Small intestine (tissue), 7 donors: ENCODE measurements around the gene AKT1S1. TPM values are rescaled to one million over a fixed set of nuclear protein-coding genes. Genes with fewer than 3 reads are reported as not detected.

Source experiments
- DNase-seq, 2 donors: peaks; one replicate each; pipeline versions ENCODE4 v3.0.0 to v3.0.0-alpha.2; 2013
- FAIRE-seq: peaks from 2 replicates; lab custom pipeline; 2012; peaks lifted over from hg19 to GRCh38; lab: Jason Lieb, UNC
- H3K27ac ChIP-seq, 3 donors: one replicate each; pipeline ENCODE4 v1.5.1; 2013; ENCODE audit warnings: low read length in 2 of 3, mild to moderate bottlenecking in 2 of 3, control low read depth in 1 of 3, inconsistent platforms in 1 of 3, low read depth in 1 of 3, moderate library complexity in 1 of 3
- H3K27me3 ChIP-seq, 3 donors: one replicate each; pipeline ENCODE4 v1.6.1; 2013; ENCODE audit warnings: low read length in 3 of 3, inconsistent platforms in 1 of 3; ENCODE audit not compliant: control insufficient read depth in 3 of 3, insufficient read depth in 3 of 3
- H3K36me3 ChIP-seq, 3 donors: one replicate each; pipeline ENCODE4 v1.6.1; 2013; ENCODE audit warnings: low read length in 3 of 3, inconsistent platforms in 1 of 3, low read depth in 1 of 3, mild to moderate bottlenecking in 1 of 3, moderate library complexity in 1 of 3; ENCODE audit not compliant: control insufficient read depth in 3 of 3, insufficient read depth in 2 of 3
- H3K4me1 ChIP-seq, 3 donors: one replicate each; pipeline ENCODE4 v1.6.1; 2013; ENCODE audit warnings: low read length in 2 of 3, inconsistent platforms in 1 of 3, low read depth in 1 of 3, mild to moderate bottlenecking in 1 of 3, moderate library complexity in 1 of 3; ENCODE audit not compliant: control insufficient read depth in 3 of 3, insufficient read depth in 2 of 3
- H3K4me3 ChIP-seq, 3 donors: one replicate each; pipeline ENCODE4 v1.5.1; 2013; ENCODE audit warnings: low read length in 3 of 3, control low read depth in 1 of 3, inconsistent platforms in 1 of 3, low read depth in 1 of 3, mild to moderate bottlenecking in 1 of 3, moderate library complexity in 1 of 3
- H3K9me3 ChIP-seq, 2 donors: one replicate each; pipeline ENCODE4 v1.6.1; 2013; ENCODE audit warnings: low read depth in 1 of 2, low read length in 1 of 2; ENCODE audit not compliant: control insufficient read depth in 2 of 2, insufficient read depth in 1 of 2
- WGBS, 3 donors: extraction: QIAGEN DNeasy Blood & Tissue Kit; methylation state at CpG; one replicate each; pipeline ENCODE4 v1.1.7; 2013; 5-methylcytosine and 5-hydroxymethylcytosine counted together
- polyA plus RNA-seq, 4 donors: library from polyadenylated mRNA; stranded (reverse) in 3 of 4; unstranded in 1 of 4; fragments of 200-250 nt in 3 of 4; fragments of 120-200 nt in 1 of 4; gene quantifications; one replicate each; pipeline versions ENCODE4 v1.2.1 to v1.2.3, GENCODE V29; 2013
- donor health status: healthy with polysubstance abuse.
- donor health status: control.
- donor health status: control.
- donor health status: Bipolar disorder and iron deficiency.
- donor health status: healthy.

The AKT1S1 gene
- polyA plus RNA-seq, 4 donors: 30.6 to 54.9 (median 37.5) TPM

- no peak overlapping the region for H3K4me3 ChIP-seq
- H3K27ac ChIP-seq: no peak overlapping the region
- WGBS, 3 donors: 91 to 92% (median 91%) methylated on average over 25 to 26 of the region's 26 CpGs
- H3K36me3 ChIP-seq: peaks cover 7 to 88% (median 18%) of the 10 kb centered on the region in 3 donors
- no peaks in the 10 kb centered on the region for H3K9me3 ChIP-seq
- H3K4me1 ChIP-seq: peaks cover 0 to 19% (median 0%) of the 10 kb centered on the region in 3 donors
- FAIRE-seq (no peak), DNase-seq (no peak)
- no peaks in the 10 kb centered on the region for H3K27me3 ChIP-seq
Observed at GRCh38 chr19:49857061-49857837, 19.9 kb downstream of the AKT1S1 start.

GRCh38 chr19:49856574-49857021, 20.6 kb downstream of the AKT1S1 start:
- FAIRE-seq (no peak), DNase-seq (no peak)
- peaks cover 0 to 23% (median 0%) of the 10 kb centered on the region in 3 donors for H3K4me1 ChIP-seq
- no peak overlapping the region for H3K27ac ChIP-seq
- no peaks in the 10 kb centered on the region for H3K27me3 ChIP-seq
- WGBS, 3 donors: 90 to 92% (median 91%) methylated on average over 16 to 18 of the region's 18 CpGs
- H3K36me3 ChIP-seq: peaks cover 4 to 81% (median 16%) of the 10 kb centered on the region in 3 donors
- H3K4me3 ChIP-seq: no peak overlapping the region
- H3K9me3 ChIP-seq: no peaks in the 10 kb centered on the region

GRCh38 chr19:49855676-49856573, 21.2 kb downstream of the AKT1S1 start:
- Histone ChIP-seq H3K4me1 (peaks cover 0 to 23% (median 0%) of the 10 kb centered on the region in 3 donors), H3K36me3 (peaks cover 4 to 75% (median 16%) of the 10 kb centered on the region in 3 donors), H3K27ac (no peak overlapping the region), H3K27me3 (no peaks in the 10 kb centered on the region), H3K9me3 (no peaks in the 10 kb centered on the region), H3K4me3 (no peak overlapping the region)
- 80 to 83% (median 81%) methylated on average over 21 of the region's 21 CpGs for WGBS, 3 donors
- DNase-seq: no peak
- no peak for FAIRE-seq

- no peaks in the 10 kb centered on the region for H3K9me3 ChIP-seq
- H3K4me1 ChIP-seq: peaks cover 0 to 24% (median 0%) of the 10 kb centered on the region in 3 donors
- FAIRE-seq (no peak), DNase-seq (no peak)
- no peaks in the 10 kb centered on the region for H3K27me3 ChIP-seq
- no peak overlapping the region for H3K27ac ChIP-seq
- H3K4me3 ChIP-seq: no peak overlapping the region
- 86 to 90% (median 89%) methylated on average over 12 of the region's 12 CpGs for WGBS, 3 donors
- peaks cover 4 to 68% (median 13%) of the 10 kb centered on the region in 3 donors for H3K36me3 ChIP-seq
Observed at GRCh38 chr19:49855277-49855675, 21.9 kb downstream of the AKT1S1 start.

- DNase-seq: no peak
- H3K36me3 ChIP-seq: peaks cover 0 to 62% (median 11%) of the 10 kb centered on the region in 3 donors
Observed at GRCh38 chr19:49854378-49855263, 22.5 kb downstream of the AKT1S1 start.

GRCh38 chr19:49853852-49854377, 23.2 kb downstream of the AKT1S1 start:
- Histone ChIP-seq H3K4me1 (peaks cover 0 to 27% (median 0%) of the 10 kb centered on the region in 3 donors), H3K27me3 (no peaks in the 10 kb centered on the region), H3K27ac (no peak overlapping the region), H3K36me3 (peaks cover 0 to 56% (median 10%) of the 10 kb centered on the region in 3 donors), H3K9me3 (peaks cover 0 to 12% of the 10 kb centered on the region in 2 donors), H3K4me3 (no peak overlapping the region)
- no peak for FAIRE-seq
- DNase-seq: no peak
- WGBS, 3 donors: 76 to 87% (median 81%) methylated on average over 8 to 10 of the region's 10 CpGs

More at GRCh38 chr19:49854378-49855263, 22.5 kb downstream of the AKT1S1 start:
- H3K27me3 ChIP-seq: no peaks in the 10 kb centered on the region
- no peak overlapping the region for H3K27ac ChIP-seq
- peaks cover 0 to 5% of the 10 kb centered on the region in 2 donors for H3K9me3 ChIP-seq
- 83 to 88% (median 84%) methylated on average over 34 to 39 of the region's 39 CpGs for WGBS, 3 donors
- no peak overlapping the region for H3K4me3 ChIP-seq
- no peak for FAIRE-seq
- peaks cover 0 to 27% (median 0%) of the 10 kb centered on the region in 3 donors for H3K4me1 ChIP-seq

- peaks cover 0 to 18% of the 10 kb centered on the region in 2 donors for H3K9me3 ChIP-seq
- no peaks in the 10 kb centered on the region for H3K27me3 ChIP-seq
- FAIRE-seq (no peak), DNase-seq (no peak)
- peaks cover 0 to 27% (median 0%) of the 10 kb centered on the region in 3 donors for H3K4me1 ChIP-seq
- H3K4me3 ChIP-seq: peak overlapping the region in 1 of 3 donors; percentile 57
- H3K36me3 ChIP-seq: peaks cover 0 to 44% (median 6%) of the 10 kb centered on the region in 3 donors
- no peak overlapping the region for H3K27ac ChIP-seq
- WGBS, 3 donors: 70 to 79% (median 74%) methylated on average over 14 of the region's 14 CpGs
Observed at GRCh38 chr19:49852631-49853126, 24.5 kb downstream of the AKT1S1 start.
